NCI-H1694 (cell line): ENCODE data around the gene LAT.
A peak's percentile ranks its signal among the peaks of the same experiment; 100 is the strongest.
"Not testable (repeated sequence)": the region's sequence is repeated elsewhere in the genome, so short reads cannot be mapped to it uniquely, and the experiment has no call there.

Experiments
- DNase-seq: peaks from one replicate; lab custom pipeline; 2025; lab: John Stamatoyannopoulos, UW

Gene LAT, protein sequence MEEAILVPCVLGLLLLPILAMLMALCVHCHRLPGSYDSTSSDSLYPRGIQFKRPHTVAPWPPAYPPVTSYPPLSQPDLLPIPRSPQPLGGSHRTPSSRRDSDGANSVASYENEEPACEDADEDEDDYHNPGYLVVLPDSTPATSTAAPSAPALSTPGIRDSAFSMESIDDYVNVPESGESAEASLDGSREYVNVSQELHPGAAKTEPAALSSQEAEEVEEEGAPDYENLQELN

DNA sequence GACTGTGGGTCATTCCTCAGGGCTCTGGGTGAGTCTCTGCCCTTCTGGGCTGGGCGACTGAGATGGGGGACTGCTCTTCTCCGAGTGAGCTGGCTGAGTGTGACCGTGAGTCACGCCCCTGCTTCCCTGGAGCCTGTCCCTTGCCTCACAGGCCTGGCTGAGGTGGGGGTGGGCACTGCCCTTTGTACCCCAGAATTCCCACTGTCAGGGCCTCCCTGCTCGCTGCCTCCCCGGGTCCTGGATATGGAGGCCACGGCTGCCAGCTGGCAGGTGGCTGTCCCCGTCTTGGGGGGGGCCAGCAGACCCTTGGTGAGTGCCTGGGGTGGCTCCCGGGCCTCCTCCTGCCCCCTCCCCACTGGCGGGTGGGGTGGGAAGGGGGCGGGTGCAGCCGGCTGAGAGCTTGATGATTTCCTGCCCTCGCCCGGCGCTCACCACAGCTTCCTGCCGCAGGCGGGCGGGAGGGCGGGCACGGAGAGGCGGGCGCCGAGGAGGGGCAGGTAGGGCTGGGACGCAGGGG lies at the start of gene LAT:
TSS of gene LAT (plus strand) at position 434 of the 517 bp plus-strand sequence. CDS start 366 bp downstream, outside the sequence.
- DNase-seq, result no peak

DNA sequence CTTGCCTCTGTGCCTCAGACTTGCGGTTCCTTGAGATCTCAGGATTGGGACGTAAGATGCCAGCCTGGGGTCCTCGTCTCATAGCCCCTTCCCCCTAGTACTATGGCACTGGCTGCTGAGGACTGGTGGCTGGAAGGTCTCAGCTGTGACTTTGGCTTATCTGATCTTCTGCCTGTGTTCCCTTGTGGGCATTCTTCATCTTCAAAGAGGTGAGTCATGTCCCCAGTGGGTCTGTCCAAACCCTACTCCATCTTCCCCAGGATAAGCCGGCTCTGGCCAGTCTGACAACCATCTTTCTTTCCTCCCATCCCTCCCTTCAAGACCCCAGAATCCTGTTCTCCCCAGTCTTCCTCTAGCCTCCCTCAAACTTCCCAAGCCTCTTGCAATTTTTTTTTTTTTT lies 49.5 kb upstream of the LAT start:
- no peak for DNase-seq

DNA sequence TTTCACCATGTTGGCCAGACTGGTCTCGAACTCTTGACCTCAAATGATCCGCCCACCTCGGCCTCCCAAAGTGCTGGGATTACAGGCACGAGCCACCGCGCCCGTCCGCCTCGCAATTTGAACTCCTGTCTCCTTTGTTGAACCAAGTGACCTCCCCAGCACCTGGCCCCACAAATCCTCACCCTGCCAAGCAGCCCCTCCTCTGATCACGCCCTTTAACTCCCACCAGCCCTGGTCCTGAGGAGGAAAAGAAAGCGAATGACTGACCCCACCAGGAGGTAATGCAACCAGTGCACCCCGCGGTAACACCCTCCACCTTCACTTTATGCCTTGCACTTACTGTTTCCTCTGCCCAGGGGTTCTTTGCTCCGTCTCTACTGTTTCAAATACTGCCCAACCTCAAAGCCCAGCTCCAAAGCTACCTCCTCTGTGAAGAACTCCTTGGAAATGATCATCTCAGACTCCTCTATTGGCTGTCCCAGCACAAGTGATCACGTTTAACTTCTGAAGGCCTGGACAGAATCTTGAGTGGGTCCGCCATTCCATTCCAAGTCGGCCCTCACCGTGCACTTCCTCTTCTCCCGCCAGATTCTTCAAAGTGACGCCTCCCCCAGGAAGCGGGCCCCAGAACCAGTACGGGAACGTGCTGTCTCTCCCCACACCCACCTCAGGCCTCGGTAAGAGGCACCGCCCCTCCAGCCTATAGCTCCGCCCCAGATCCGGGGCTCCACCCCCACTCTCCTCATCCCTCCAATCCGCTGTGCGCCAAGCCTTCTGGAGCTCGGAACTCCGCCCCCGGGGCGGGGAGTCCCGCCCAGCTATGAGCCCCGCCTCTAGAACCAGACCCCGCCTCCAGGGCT lies 48.7 kb upstream of the LAT start:
- DNase-seq, result no peak

DNA sequence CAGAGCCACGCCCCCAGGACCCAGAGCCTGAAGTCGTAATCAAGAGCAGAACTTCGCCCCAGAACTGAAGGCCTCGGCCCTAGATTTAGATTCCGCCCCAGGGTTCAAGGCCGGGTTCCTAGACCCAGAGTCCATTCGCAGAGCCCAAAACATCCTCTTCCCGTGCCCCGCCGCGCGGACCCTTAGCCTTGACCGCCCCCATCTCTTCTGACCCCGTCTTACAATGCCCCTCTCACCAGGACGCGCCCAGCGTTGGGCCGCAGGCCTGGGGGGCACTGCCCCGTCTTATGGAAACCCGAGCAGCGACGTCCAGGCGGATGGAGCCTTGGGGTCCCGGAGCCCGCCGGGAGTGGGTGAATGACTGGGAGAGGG lies 48.1 kb upstream of the LAT start:
- no peak for DNase-seq

DNA sequence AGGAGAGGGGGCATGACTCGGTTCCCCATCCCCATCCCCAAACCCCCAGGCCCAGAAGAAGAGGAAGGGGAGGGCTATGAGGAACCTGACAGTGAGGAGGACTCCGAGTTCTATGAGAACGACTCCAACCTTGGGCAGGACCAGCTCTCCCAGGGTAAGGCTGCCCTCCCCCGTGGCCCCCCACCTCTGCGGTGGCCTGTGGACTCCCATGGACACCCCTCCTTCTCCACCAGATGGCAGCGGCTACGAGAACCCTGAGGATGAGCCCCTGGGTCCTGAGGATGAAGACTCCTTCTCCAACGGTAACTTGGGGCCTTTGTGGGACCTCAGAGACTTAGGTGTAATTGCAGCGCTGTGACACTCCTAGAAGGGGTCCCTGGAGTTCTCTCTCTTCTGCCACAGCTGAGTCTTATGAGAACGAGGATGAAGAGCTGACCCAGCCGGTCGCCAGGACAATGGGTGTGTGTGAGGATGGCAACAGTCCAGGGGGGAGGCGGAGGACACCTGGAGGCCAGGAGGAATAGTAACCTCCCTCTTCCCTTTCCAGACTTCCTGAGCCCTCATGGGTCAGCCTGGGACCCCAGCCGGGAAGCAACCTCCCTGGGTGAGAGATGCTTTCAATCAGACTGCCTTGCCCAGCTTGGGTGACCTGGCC lies 47.5 kb upstream of the LAT start:
- DNase-seq, result no peak

DNA sequence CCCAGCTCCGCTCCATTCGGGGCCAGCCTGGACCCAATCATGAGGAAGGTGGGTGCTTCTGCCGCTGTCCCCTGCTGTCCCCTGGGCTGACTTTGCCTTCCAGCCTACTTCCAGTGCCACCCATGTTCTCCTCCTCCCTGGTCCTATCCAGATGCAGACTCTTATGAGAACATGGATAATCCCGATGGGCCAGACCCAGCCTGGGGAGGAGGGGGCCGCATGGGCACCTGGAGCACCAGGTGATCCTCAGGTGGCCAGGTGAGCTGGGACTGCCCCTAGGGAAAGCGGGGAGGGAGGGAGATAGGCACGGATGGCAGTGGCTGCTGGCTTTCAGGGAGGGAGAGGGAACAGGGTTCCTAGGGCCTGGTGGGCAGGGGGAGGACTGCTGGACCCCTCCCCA lies 46.1 kb upstream of the LAT start:
- DNase-seq, result no peak

DNA sequence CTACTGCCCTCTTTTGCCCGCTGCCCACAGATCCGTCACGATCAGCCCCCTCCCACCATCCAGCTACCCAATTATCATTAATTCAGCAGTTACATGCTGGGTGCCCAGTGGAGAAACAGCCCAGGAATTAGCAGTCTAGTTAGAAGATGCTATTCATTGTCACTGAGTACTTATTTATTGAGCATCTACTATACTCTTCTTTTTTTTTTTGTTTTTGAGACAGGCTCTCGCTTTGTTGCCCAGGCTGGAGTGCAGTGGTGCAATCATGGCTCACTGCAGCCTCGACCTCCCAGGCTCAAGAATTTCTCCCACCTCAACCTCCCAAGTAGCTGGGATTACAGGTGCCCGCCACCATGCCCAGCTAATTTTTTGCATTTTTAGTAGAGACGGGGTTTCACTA lies 45.0 kb upstream of the LAT start:
- DNase-seq, result not testable (repeated sequence)

DNA sequence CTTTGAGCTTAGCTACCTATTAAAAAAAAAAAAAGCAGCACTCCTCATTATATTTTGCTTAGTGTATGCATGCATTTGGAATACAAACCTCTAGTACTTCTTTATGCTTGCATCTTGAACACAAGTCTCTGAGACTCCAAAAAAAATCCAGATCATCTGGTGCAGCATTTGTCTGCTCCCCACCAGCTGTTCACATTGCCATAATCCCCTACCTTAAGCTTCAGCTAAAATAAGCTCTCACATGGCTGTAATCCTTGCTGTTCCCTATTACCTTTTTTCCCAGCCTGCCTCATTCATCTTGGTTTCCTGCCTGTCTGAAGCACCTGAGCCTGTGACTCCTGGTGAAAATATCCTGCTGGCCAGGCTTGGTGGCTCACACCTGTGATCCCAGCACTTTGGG lies 41.6 kb upstream of the LAT start:
- no peak for DNase-seq

DNA sequence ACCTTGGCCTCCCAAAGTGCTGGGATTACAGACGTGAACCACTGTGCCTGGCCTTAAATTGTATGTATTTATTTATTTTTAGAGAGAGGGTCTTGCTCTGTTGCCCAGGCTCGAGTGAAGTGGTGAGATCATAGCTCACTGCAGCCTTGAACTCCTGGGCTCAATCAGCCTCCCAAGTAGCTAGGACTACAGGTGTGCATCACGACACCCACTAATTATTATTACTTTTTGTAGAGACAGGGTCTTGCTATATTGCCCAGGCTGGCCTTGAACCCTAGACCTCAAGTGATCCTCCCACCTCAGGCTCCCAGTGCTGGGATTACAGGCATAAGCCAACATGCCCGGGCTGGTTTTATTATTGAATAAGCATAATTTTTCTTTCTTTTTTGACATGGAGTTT lies 38.2 kb upstream of the LAT start:
- DNase-seq, result no peak

DNA sequence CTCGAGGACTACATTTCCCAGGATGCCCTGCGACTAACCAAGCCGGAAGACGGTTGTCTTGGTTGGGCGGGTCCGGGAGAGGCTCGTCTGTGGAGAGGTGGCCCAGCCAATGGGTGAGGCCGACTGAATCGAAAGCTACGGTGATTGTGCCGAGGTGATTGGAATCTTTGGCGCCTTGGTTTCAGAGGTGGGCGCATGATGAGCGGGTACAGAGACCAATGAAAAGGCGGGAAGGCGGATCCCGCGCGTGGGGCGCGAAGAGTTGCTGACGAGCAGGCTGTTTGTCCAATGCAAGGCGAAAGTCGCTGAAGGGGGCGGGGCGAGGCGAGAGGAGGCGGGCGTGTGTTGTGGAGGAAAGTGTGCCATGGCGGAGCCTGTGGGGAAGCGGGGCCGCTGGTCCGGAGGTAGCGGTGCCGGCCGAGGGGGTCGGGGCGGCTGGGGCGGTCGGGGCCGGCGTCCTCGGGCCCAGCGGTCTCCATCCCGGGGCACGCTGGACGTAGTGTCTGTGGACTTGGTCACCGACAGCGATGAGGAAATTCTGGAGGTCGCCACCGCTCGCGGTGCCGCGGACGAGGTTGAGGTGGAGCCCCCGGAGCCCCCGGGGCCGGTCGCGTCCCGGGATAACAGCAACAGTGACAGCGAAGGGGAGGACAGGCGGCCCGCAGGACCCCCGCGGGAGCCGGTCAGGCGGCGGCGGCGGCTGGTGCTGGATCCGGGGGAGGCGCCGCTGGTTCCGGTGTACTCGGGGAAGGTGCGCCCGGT lies 34.0 kb upstream of the LAT start, which contains the start of gene NFATC2IP:
TSS of gene NFATC2IP (plus strand) at position 290 of the 762 bp plus-strand sequence. CDS start at position 365, 75 bp downstream.
- peak; percentile 97 for DNase-seq

DNA sequence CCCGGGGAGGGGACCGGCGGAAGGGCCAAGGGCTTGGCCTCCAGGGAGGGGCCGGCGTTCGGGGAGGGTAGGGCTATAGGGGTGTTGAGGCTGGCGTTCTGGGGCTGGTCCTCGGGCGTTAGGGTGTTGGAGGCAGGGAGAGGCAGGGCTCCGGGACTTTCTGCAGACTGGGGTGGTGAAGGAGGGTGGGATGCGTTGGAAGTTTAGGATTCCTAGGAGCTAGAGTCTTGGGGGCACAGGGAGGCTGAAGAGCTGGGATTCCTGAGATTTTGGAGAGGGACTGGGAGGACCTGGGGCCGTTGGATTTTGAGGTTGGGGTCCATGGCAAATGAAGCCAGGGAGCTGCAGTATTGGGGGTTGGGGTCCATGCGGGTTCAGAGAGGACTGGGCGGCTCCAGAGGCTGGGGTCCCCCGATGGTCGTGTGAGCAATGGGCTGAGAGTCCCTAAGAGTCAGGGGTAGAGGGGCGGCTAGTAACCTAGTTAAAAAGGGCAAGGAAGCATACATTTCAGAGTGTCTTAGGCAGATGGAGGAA lies 33.4 kb upstream of the LAT start:
- no peak for DNase-seq

DNA sequence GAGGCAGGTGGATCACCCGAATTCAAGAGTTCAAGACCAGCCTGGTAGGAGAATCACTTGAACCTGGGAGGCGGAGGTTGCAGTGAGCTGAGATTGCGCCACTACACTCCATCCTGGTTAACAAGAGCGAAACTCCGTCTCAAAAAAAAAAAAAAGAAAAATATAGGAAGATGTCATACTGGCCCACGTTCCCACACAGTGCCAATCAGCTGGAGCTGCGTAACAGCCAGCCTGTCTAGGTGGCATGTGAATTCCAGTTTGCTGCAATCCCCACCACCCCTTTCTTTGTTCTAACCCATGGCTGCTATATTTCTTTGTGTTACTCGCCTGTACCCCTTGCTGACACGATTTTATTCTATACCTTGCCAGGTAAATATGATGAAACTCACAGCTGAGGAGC lies 26.6 kb upstream of the LAT start:
- no peak for DNase-seq

DNA sequence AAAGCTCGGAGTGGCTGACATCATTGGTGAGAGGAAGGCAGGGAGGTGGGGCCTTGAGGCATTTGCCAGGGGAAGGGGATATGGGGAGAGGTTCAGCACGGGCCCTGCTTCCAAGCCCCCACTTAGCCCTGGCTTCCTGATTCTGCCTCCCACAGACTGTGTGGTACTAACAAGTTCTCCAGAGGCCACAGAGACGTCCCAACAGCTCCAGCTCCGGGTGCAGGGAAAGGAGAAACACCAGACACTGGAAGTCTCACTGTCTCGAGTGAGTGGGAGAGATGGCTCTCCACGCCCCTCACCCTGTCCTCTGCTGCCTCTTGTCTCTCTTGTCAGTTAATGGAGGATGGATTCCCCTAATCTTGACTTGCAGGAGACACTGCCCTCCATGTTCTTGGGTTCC lies 26.0 kb upstream of the LAT start:
- DNase-seq, result no peak

DNA sequence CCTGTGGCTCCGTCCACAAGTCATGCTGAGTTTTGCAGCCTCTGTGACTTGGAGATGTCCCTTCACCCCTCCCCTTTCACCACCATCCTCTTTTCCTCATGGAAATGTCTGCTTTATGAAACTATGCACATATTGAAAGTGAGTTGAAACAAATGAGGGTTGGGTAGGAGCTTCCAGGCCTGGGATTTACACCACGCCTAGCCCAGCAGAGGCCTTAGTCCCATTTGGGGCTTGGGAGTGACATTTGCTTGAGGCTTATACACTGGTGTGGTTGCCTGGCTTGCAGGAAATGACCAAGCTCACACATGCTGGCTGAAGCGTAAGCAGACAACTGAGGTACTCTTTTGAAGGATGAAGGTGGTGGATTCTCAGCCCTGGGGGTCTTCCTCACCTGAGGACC lies 20.8 kb upstream of the LAT start:
- no peak for DNase-seq

DNA sequence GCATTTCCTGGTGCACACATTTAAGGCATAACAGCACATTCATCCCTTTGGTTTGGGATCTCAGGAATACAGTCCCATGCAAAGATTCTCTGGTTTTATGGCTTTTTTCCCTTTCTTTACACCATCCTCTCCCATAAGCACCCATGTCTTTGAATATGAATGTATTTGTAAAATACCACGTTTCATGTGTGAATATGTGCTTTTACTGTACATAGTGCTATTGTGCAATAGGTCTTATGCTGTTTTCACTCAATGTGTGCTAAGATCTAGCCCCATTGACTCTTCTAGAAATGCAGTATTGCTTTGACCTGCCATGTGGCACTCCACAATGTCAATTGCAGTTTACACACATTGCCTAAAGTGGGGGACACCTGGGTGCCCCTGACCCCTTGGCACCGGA lies 20.4 kb upstream of the LAT start:
- no peak for DNase-seq

DNA sequence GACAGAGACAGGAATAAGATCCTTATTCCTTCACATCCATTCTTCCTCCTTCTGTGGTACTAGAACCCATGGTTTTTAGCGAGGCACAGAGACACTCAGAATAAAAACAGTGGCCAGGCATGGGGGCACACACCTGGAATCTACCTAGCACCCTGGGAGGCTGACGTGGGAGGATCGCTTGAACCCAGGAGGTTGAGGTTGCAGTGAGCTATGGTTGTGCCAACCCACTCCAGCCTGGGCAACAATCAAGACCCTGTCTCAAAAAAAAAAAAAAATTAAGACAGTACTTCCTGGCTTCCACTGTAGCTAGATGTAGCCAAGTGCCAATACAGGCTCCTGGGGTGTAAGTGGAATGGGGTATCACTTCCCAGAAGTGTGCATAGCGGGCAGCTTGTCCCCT lies 17.7 kb upstream of the LAT start:
- no peak for DNase-seq

DNA sequence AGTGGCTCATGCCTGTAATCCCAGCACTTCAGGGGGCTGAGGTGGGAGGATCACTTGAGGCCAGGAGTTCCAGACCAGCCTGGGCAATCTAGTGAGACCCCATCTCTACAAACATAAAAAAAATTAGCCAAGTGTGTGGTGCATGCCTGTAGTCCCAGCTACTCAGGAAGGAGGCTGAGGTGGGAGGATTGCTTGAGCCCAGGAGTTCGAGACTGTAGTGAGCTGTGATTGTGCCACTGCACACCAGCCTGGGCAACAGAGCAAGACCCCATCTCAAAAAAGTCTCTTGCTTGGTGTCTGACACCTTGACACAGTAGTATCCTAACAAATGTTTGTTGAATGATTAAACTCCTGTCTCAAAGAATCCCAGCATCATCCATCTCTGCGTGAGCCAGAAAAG lies 15.2 kb upstream of the LAT start:
- not testable (repeated sequence) for DNase-seq

DNA sequence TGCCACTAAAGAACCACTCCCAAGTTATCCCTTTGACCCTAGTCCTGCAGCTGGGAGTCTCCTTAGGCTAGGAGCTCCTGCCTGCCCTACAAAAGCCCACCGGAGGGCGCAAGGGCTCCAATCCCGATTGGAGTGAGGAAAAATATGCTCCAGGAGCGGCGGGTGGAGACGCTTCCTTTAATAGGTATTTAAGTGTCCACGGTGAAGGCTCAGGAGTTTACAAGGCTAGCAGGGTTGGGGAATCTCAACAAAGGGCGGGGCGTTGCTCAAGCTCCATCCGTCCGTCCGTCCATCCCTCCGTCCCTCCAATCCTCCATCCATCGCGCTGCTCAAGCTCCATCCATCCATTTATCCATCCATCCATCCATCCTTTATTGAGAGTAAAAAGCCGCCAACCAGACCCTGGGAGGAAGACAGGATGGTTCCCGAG lies 10.8 kb upstream of the LAT start:
- DNase-seq, result peak; percentile 56

DNA sequence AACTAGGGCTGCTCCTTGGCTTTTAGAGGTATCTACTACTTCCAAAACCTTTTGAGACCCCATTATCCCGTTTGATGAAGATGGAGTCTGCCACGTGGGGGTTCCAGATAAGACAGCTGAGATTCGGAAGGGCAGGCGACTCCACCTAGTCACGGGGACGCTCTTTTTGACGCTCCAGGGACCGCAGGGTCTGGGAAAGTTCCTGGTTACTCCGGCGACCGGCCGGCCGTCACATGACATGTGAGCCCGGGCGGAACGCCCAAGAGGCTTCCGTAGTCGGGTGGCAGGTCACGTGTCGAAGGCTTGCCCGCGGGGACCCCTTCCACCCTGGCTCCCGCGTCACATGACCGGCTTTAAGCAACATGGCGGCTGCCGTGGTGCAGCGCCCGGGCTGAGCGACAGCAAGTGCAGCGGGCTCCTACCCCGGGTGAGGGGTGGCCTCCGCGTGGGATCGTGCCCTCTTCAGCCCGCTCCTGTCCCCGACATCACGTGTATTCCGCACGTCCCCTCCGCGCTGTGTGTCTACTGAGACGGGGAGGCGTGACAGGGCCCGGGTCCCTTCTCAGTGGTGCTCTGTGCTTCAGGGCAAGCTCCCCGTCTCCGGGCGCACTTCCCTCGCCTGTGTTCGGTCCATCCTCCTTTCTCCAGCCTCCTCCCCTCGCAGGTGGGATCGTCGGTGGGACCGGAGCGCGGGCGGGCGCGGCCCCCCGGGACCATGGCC lies 10.3 kb upstream of the LAT start, which contains the start of gene SPNS1:
TSS of gene SPNS1 (plus strand) at position 342 of the 721 bp plus-strand sequence. CDS start at position 716, 374 bp downstream.
- DNase-seq, result peak; percentile 85

DNA sequence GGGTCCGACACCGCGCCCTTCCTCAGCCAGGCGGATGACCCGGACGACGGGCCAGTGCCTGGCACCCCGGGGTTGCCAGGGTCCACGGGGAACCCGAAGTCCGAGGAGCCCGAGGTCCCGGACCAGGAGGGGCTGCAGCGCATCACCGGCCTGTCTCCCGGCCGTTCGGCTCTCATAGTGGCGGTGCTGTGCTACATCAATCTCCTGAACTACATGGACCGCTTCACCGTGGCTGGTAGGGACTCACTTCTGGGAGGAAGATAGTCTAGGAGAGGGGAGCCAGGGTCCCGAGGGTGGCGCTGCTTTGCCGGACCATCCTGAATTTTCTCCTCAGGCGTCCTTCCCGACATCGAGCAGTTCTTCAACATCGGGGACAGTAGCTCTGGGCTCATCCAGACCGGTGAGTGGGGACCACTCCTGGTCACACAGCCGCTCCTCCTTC lies 9.7 kb upstream of the LAT start:
- no peak for DNase-seq
